Activated CD4-positive, alpha-beta T cell treated with anti-CD3 and anti-CD28 coated beads, Interleukin-2, amount 10 ng/mL, durations not matched to agents 24 days and 14 days (primary cell): ENCODE results near the gene MCAT. TPM values are rescaled to one million over a fixed set of nuclear protein-coding genes. Genes with fewer than 3 reads are reported as not detected.

ENCODE experiments used
- DNase-seq: peaks from one replicate; pipeline ENCODE4 v3.0.0; 2022
- H3K27ac Mint-ChIP-seq: one replicate; pipeline ENCODE4 v1.8.0; 2022; ENCODE audit warnings: mild to moderate bottlenecking, mixed read lengths
- H3K27me3 Mint-ChIP-seq: one replicate; pipeline ENCODE4 v1.8.0; 2022; ENCODE audit warnings: mixed read lengths
- H3K36me3 Mint-ChIP-seq: one replicate; pipeline ENCODE4 v1.8.0; 2022; ENCODE audit warnings: low read depth, mild to moderate bottlenecking, mixed read lengths
- H3K4me1 Mint-ChIP-seq: one replicate; pipeline ENCODE4 v1.8.0; 2021; ENCODE audit warnings: mixed read lengths
- H3K4me3 Mint-ChIP-seq: one replicate; pipeline ENCODE4 v1.8.0; 2022; ENCODE audit warnings: mild to moderate bottlenecking, moderate library complexity, mixed read lengths
- H3K9me3 Mint-ChIP-seq: one replicate; pipeline ENCODE4 v1.8.0; 2021; ENCODE audit warnings: mixed read lengths
- intact Hi-C: fragments of 100-400 bp; cut with micrococcal nuclease; formaldehyde crosslinking; loops from one replicate; pipeline ENCODE4 v1.15.1; 2023
- total RNA-seq: library from RNA; stranded (reverse); gene quantifications from 2 replicates; pipeline ENCODE4 v1.2.3, GENCODE V29; 2022

MCAT gene, protein sequence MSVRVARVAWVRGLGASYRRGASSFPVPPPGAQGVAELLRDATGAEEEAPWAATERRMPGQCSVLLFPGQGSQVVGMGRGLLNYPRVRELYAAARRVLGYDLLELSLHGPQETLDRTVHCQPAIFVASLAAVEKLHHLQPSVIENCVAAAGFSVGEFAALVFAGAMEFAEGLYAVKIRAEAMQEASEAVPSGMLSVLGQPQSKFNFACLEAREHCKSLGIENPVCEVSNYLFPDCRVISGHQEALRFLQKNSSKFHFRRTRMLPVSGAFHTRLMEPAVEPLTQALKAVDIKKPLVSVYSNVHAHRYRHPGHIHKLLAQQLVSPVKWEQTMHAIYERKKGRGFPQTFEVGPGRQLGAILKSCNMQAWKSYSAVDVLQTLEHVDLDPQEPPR
- total RNA-seq: 20.9 and 24.3 TPM in 2 replicates

GRCh38 chr22:43142880-43143562 lies at the start of gene MCAT:
TSS of gene MCAT (minus strand) at chr22:43143398. CDS start at chr22:43143348, 50 bp downstream.
- H3K36me3 Mint-ChIP-seq: peaks cover 21% of the 10 kb centered on the region
- H3K27me3 Mint-ChIP-seq: no peaks in the 10 kb centered on the region
- peak within 1 kb of the TSS; percentile 95 for H3K27ac Mint-ChIP-seq
- H3K4me3 Mint-ChIP-seq: peak within 1 kb of the TSS; percentile 90
- peaks cover 24% of the 10 kb centered on the region for H3K4me1 Mint-ChIP-seq
- peak; percentile 97 for DNase-seq
- intact Hi-C loops: loop anchor here (1.0 to 5.0 kb wide), 3 partner anchors 9 to 531 kb away; partner anchors contain the start of genes POLDIP3 and TTLL12
- no peaks in the 10 kb centered on the region for H3K9me3 Mint-ChIP-seq

GRCh38 chr22:43191831-43192230 lies 48.6 kb upstream of the MCAT start:
- no peak for DNase-seq
- intact Hi-C loops: no loop called here
- Mint-ChIP-seq H3K4me1 (peaks cover 9% of the 10 kb centered on the region), H3K36me3 (peaks cover 2% of the 10 kb centered on the region), H3K27ac (no peak overlapping the region), H3K4me3 (no peak overlapping the region), H3K27me3 (peaks cover 14% of the 10 kb centered on the region), H3K9me3 (no peaks in the 10 kb centered on the region)

DNA sequence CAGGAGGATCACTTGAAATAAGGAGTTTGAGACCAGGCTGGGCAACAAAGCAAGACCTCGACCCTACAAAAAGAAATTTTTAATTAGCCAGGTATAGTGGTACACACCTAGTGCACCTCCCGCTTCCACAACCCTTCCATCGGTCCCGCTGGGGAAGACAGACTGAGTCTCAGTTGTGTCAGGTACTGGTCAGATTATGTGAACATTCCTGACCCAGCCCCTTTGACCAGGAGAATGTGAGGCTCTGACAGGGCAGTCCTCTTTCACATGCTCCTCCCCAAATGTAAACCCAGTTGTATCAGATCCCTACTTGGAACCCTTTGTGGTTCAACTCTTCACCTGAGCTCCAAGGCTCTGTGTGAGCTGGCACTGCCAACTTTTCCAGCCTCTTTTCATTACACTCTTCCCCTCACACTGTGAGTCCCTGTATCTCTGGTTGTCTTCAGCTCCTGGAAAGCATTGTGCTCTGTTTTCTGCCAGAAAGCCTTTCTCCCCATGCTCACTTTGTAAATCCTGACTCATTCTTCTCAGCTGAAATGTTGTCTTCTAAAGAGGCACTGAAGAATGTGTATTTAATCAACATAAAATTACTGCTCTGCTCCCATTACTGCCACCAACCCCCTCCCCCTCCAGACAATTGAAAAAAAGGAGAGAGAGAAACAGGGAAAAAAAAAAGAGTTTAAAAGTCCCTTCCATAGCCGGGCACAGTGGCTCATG lies 45.8 kb upstream of the MCAT start:
- H3K27ac Mint-ChIP-seq: peak overlapping the region; percentile 71
- H3K4me3 Mint-ChIP-seq: peak overlapping the region; percentile 65
- intact Hi-C loops: no loop called here
- DNase-seq: no peak
- peaks cover 11% of the 10 kb centered on the region for H3K36me3 Mint-ChIP-seq
- H3K4me1 Mint-ChIP-seq: peaks cover 20% of the 10 kb centered on the region
- peaks cover 8% of the 10 kb centered on the region for H3K27me3 Mint-ChIP-seq
- no peaks in the 10 kb centered on the region for H3K9me3 Mint-ChIP-seq

DNA sequence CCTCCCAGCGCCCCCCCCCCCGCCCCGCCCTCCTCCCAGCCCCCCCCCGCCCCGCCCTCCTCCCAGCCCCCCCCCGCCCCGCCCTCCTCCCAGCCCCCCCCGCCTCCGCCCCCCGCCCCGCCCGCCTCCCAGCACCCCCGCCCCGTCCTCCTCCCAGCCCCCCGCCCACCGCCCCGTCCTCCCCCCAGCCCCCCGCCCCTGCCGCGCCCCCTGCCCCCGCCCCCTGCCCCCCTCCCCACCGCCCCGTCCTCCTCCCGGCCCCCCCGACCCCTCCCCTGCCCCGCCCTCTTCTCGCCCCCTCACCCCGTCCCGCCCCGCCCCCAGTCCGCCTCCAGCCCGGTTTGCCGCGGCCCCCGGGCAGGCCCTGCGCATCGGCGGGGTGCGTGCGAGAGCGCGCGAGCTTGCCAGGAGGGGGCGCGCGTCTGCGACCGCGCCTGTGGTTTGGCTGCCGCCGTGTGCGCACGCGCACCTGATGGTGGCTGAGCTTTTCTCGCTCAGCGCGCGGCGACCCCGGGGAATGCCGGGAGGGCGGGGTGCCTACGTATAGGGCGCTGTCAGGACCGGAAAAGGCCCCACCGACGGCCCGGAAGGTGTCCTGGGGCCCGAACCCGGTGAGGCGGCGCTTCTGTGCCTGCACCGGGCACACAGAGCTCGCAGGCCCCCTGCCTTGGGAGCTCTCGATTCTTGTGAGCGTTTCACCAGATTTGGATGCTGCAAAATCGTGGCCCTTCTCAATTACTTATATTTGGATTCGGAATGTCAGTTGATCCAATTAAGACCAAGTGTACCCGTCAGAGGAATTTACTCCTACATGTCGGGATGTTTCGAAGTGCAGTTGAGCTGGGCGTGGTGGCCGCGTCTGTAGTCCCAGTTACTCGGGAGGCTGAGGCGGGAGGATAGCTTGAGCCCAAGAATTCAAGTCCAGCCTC lies 44.2 kb upstream of the MCAT start:
- intact Hi-C loops: loop anchor here (1.0 to 2.0 kb wide), 4 partner anchors 37 to 324 kb away; partner anchors contain the start of genes MCAT and TSPO
- peaks cover 8% of the 10 kb centered on the region for H3K27me3 Mint-ChIP-seq
- H3K9me3 Mint-ChIP-seq: no peaks in the 10 kb centered on the region
- peaks cover 23% of the 10 kb centered on the region for H3K4me1 Mint-ChIP-seq
- peak overlapping the region; percentile 94 for H3K27ac Mint-ChIP-seq
- peak overlapping the region; percentile 90 for H3K4me3 Mint-ChIP-seq
- DNase-seq: peak; percentile 99
- peaks cover 14% of the 10 kb centered on the region for H3K36me3 Mint-ChIP-seq

DNA sequence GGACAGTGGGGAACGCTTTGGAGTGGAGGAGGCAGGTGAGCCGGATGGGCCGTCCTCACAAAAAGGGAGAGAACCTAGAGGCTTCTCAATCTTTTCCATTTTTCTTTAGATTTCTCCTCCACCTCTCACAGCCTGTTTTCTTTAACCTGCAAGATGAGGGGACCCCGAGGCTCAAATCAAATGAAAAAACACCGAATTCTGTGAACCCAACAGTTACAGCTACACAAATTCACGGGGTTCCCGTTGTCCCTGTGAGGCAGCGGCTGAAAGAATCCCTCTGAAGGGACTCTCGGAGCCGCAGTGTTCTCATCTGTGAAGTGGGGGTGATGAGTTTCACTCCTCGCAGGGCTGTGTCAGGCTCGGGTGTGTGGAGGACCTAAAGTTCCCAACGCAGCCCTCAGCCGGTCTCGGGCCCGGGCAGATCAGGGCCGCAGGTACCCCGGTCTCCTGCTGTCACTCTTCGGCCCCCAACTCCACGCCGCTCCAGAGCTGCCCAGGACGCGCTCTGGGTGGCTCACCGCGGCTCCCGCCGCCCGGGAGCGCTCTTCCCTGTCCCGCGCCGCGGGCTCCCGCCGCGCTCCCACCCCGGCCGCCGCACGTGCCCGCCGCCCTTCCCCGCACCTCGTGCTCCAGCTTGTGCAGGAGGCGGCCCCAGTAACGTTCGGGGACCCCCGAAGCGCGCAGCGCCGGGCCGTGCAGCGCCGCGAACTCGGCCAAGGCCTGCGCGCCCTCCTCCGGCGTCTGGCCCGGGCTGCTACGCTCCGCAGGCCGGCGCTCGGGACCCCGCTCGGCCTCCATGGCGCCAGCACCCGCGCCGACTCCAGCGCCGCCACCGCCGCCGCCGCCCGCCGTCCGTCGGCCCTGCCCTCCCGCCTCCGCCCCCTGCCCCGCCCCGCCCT lies 43.3 kb upstream of the MCAT start, which contains the start of gene TTLL12:
Gene TTLL12 (minus strand): TSS at position 863 of the 899 bp plus-strand sequence. CDS start 65 bp downstream, at position 798.
- peaks cover 16% of the 10 kb centered on the region for H3K36me3 Mint-ChIP-seq
- H3K27ac Mint-ChIP-seq: peak within 1 kb of the TSS; percentile 94
- H3K4me3 Mint-ChIP-seq: peak within 1 kb of the TSS; percentile 90
- intact Hi-C loops: loop anchor here (1.0 to 2.0 kb wide), 4 partner anchors 36 to 323 kb away; partner anchors contain the start of genes MCAT and TSPO
- peak; percentile 89 for DNase-seq
- peaks cover 3% of the 10 kb centered on the region for H3K27me3 Mint-ChIP-seq
- no peaks in the 10 kb centered on the region for H3K9me3 Mint-ChIP-seq
- peaks cover 24% of the 10 kb centered on the region for H3K4me1 Mint-ChIP-seq

DNA sequence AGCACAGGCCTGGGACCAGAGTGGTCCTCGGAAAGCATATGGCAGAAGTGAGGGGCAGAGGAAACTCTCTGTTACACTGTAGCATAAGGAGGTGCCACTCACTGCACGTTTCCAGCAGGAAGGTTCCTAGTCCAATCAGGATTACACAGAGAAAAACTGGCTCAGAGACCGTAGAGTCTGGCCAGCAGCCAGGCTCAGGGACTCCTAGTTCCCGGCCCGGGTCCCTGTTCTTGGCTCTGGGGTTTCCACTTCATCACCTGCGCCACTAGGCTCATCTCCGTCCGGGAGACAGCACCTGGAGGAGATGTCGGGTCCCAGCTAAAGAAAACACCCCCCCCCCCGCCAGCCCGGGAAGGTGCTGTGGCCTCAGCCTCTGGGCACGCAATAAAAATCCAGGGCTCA lies 42.7 kb upstream of the MCAT start:
- peaks cover 24% of the 10 kb centered on the region for H3K4me1 Mint-ChIP-seq
- intact Hi-C loops: loop anchor here (2.0 kb wide), 3 partner anchors 35 to 77 kb away; partner anchors contain the start of genes MCAT and TSPO
- H3K9me3 Mint-ChIP-seq: no peaks in the 10 kb centered on the region
- peaks cover 18% of the 10 kb centered on the region for H3K36me3 Mint-ChIP-seq
- H3K4me3 Mint-ChIP-seq: peak overlapping the region; percentile 88
- DNase-seq: no peak
- H3K27me3 Mint-ChIP-seq: no peaks in the 10 kb centered on the region
- H3K27ac Mint-ChIP-seq: peak overlapping the region; percentile 75

DNA sequence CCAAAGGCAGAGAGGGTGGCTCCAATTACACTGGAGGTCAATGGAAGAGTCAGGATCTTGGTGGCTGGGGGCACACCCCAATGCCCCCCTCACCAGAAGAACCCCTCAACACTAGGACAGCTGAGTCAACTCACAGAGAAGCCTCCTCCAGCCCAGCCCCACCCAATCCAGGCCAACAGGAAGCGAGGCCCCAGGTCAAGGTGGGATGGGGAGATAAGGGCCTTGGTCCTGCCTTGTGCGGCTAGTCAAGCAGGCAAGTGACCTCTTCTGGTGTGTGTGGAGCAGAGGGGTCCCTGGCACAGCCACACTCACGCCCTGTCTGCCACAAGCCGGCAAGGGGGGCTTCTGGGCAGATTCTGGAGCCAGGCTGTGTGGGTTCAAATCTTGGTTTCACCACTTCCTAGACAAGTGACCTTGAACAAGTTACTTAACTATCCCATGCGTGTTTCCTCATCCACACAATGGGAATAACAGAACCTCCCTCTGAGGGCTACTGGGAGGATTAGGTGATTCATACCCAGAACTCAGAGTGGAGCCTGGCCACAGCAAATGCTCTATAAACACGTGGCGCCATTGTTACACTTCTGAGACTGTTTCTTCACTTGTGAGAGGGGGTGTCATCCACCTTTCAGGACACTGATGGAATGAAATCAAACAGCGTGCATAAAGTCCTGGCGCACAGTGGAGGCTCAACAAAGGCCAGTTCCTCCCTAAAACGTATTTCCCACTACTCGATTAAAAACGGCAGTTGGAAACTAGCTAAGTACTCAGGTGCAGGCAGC lies 40.5 kb upstream of the MCAT start:
- Mint-ChIP-seq H3K4me1 (peaks cover 21% of the 10 kb centered on the region), H3K27me3 (no peaks in the 10 kb centered on the region), H3K27ac (peak overlapping the region; percentile 4), H3K36me3 (peaks cover 33% of the 10 kb centered on the region), H3K4me3 (peak overlapping the region; percentile 66), H3K9me3 (no peaks in the 10 kb centered on the region)
- DNase-seq: no peak
- intact Hi-C loops: no loop called here

DNA sequence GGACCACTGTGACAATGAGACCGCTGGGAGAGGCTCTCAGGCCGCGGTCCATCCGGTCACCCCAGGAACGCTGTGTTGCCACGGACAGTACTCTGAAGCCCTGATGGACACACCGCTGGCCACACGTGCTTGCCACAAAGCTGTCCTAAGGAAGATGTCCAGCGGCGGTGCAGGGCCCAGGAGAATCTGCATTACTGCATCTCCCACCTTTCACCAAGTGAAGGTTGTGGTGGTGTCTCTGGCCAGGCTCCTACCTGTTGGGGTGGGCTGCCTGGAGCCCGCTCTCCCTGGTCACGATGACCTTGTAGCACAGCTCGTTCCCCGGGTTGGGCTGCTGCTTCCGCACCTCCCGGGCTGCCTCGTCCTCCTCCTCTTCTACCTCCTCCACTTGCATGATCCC lies 39.5 kb upstream of the MCAT start:
- Mint-ChIP-seq H3K36me3 (peaks cover 43% of the 10 kb centered on the region), H3K27ac (no peak overlapping the region)
- intact Hi-C loops: no loop called here

DNA sequence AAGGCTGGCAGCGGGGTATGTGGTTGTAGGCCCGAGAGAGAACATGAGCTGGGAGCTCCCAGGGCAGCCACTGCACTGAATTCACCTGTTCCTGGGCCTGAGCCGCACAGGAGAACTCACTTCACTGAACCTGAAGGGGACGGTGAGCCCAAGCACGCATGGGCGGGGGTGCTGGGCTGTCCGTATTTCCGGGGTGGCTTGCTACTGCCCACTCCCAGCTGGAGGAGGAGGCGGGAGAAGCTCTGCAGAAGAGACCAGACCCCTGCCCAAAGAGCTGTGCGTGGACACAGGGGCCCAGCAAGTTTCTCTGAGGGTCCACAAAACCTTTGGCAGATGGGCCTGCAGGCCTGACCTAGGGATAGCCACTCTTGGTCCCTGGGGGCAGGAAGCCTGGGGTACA lies 38.9 kb upstream of the MCAT start:
- no peak for DNase-seq
- Mint-ChIP-seq H3K9me3 (no peaks in the 10 kb centered on the region), H3K36me3 (peaks cover 47% of the 10 kb centered on the region), H3K4me1 (peaks cover 16% of the 10 kb centered on the region), H3K27me3 (no peaks in the 10 kb centered on the region), H3K4me3 (no peak overlapping the region), H3K27ac (no peak overlapping the region)
- intact Hi-C loops: no loop called here

More for the DNA sequence above, 39.5 kb upstream of the MCAT start:
- H3K4me1 Mint-ChIP-seq: peaks cover 17% of the 10 kb centered on the region
- no peak for DNase-seq
- no peak overlapping the region for H3K4me3 Mint-ChIP-seq
- H3K9me3 Mint-ChIP-seq: no peaks in the 10 kb centered on the region
- no peaks in the 10 kb centered on the region for H3K27me3 Mint-ChIP-seq

DNA sequence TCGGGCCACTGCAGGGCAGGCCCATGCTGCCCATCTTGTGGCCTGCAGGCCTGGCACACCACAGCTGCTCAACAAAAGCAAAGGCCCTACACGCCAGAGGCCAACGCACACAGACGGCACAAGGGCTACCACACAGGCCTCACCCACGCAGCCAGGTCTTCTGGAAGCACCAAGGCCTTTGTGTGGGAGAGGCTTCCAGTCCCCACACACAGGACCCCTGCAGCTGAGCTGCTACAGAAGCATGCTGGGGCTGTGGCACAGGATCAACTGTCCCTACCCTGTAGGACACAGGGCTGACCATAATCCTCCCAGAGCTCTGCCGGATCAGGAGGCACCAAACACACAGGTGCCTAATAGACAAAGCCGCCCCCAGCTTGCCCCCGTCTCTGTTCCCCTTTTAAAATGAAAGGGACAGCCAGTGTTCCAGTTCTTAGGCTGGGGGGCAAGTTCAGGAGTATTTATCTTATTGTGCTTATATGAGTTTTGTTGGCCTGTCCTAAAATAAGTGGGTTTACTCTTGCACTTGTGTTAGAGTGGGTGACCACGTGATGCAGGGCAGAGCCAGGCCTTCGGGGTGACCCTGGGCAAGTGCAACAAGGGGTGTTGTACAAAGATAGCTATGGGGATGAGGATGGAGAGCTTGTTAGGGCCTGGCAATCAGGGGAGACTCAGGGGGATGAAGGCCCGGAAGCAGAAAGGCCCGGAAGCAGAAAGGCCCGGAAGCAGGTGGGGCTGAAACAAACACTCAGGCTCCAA lies 38.3 kb upstream of the MCAT start:
- H3K4me3 Mint-ChIP-seq: no peak overlapping the region
- peak overlapping the region; percentile 6 for H3K27ac Mint-ChIP-seq
- no peak for DNase-seq
- intact Hi-C loops: no loop called here
- H3K27me3 Mint-ChIP-seq: no peaks in the 10 kb centered on the region
- peaks cover 16% of the 10 kb centered on the region for H3K4me1 Mint-ChIP-seq
- no peaks in the 10 kb centered on the region for H3K9me3 Mint-ChIP-seq
- peaks cover 47% of the 10 kb centered on the region for H3K36me3 Mint-ChIP-seq

GRCh38 chr22:43180670-43181069 lies 37.5 kb upstream of the MCAT start:
- no peak overlapping the region for H3K4me3 Mint-ChIP-seq
- peaks cover 50% of the 10 kb centered on the region for H3K36me3 Mint-ChIP-seq
- no peak for DNase-seq
- peaks cover 16% of the 10 kb centered on the region for H3K4me1 Mint-ChIP-seq
- no peak overlapping the region for H3K27ac Mint-ChIP-seq
- intact Hi-C loops: no loop called here
- H3K27me3 Mint-ChIP-seq: no peaks in the 10 kb centered on the region
- H3K9me3 Mint-ChIP-seq: no peaks in the 10 kb centered on the region
